ENCODE data around the gene ZNF488.
A peak's percentile ranks its signal among the peaks of the same experiment; 100 is the strongest.

The ZNF488 gene

DNA sequence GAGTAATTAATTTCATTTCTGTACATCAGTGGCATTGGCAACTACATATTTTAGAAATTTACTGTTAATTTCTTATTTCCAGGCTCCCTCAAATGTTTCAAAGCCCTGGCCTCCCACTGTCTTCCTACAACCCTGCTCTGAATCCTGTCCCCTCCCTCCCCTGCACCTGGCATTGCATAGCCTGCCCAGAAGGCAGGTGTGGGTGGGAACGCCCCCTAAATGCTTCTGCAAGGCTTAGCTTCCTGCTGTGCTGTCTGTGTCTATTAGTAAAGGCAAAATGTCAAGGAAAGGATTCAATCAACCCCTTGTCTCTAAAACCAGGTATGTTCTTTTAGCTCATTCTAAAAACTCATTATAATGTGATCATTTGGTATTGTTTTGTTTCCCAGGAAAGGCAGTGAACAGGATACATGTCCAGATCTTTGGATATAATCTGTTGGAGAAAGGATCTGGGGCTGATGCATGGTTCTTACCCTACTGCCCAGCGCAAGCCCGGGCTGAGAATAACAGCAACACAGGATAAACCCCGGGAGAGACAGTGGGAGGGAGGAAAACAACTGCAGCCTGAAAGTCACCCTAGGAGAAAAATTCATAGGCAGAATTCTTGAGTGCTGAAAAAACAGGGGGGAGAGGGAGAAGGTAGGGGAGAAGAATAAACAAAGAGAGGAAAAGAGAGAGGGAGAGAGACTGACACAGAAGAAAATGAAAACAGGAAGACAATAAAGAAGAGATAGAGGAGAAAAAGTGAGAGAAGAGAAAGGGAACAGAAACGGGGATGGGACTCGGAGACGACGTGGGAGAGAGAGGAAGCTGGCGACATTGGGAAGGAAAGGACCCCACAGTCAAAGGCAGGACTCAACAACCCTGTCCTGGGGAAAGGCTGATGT lies 589 bp downstream of the ZNF488 start:
- Histone ChIP-seq H3K4me1 (ENCODE audit: control insufficient read depth, low read length) (peaks cover 13% of the 10 kb centered on the region), H3K27ac (ENCODE audit: low read depth, low read length) (no peak overlapping the region), H3K9me2 (replicated peaks; ENCODE audit: control insufficient read depth, low read length) (no peaks in the 10 kb centered on the region), H3K4me2 (ENCODE audit: low read length) (peak overlapping the region; percentile 79), H4K20me1 (ENCODE audit: control insufficient read depth, insufficient read depth, low read depth, low read length) (no peaks in the 10 kb centered on the region; the same call in 1 of the 2 replicates), H3K4me3 (ENCODE audit: low read length) (peak overlapping the region; percentile 78), H3K27me3 (ENCODE audit: control insufficient read depth, low read length) (peaks cover 22% of the 10 kb centered on the region), H3K9me3 (ENCODE audit: control insufficient read depth, insufficient read depth, low read length) (no peaks in the 10 kb centered on the region), H3F3A (ENCODE audit: control insufficient read depth, insufficient read depth) (no peaks in the 10 kb centered on the region), H3K36me3 (ENCODE audit: control insufficient read depth, low read length) (no peaks in the 10 kb centered on the region), H3K79me2 (ENCODE audit: control insufficient read depth, low read length) (no peaks in the 10 kb centered on the region)
- TF ChIP-seq, protein P1, sequence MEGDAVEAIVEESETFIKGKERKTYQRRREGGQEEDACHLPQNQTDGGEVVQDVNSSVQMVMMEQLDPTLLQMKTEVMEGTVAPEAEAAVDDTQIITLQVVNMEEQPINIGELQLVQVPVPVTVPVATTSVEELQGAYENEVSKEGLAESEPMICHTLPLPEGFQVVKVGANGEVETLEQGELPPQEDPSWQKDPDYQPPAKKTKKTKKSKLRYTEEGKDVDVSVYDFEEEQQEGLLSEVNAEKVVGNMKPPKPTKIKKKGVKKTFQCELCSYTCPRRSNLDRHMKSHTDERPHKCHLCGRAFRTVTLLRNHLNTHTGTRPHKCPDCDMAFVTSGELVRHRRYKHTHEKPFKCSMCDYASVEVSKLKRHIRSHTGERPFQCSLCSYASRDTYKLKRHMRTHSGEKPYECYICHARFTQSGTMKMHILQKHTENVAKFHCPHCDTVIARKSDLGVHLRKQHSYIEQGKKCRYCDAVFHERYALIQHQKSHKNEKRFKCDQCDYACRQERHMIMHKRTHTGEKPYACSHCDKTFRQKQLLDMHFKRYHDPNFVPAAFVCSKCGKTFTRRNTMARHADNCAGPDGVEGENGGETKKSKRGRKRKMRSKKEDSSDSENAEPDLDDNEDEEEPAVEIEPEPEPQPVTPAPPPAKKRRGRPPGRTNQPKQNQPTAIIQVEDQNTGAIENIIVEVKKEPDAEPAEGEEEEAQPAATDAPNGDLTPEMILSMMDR (IDR thresholded peaks at IDR 0.05; ENCODE audit: low read depth, low read length, poor library complexity, severe bottlenecking), result no peak
- TF ChIP-seq EZH2phosphoT487 (IDR thresholded peaks at IDR 0.05; ENCODE audit: borderline replicate concordance, low read length), result no peak

DNA sequence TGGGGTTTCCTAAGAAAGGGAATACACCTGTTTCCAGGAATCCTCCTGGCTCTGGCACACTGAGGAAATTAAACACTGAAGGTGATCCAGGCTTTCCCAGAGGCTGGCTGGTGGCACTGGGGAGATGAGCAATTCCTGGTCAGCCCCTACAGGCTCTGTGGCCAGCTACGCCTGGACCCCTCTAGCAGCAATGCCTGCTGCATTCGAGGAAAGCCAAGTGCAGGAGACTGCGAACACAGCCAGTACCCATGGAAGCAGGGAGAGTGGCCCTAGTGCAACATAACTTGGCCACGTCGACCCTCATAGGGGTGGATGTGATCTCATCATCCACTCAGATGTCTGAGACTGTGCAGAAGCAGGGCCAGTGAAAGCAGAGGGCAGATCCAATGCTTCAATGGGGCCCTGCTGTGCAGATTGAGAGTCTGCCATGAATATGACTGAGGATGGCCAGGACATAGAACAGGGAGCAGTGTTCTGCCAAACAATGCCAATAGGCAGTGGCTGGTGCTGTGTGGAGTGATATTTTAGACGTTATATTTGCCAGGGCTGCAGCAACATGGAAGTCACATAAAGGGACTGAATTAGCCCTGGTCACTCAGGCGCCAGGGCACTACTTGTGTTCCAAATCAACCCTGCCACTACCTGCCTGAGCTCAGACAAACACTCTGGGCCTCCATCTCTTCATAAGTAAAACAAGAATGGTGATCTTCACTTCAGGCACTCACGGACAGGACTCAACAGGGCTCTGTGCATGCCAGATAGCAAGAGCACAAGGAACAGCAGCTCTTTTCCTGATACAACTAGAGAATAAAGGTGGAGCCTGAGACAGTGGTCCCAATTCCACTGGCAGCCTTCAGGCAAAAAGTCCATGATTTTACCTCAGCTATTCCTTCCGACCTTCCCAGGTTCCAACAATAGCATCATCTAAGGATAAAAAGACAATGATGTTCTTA lies 2.4 kb downstream of the ZNF488 start:
- H3K4me3 ChIP-seq (ENCODE audit: low read length), result no peak overlapping the region
- H4K20me1 ChIP-seq (ENCODE audit: control insufficient read depth, insufficient read depth, low read depth, low read length), result no peaks in the 10 kb centered on the region; the same call in 1 of the 2 replicates
- H3K9me2 ChIP-seq (replicated peaks; ENCODE audit: control insufficient read depth, low read length), result no peaks in the 10 kb centered on the region
- no peaks in the 10 kb centered on the region for H3K36me3 ChIP-seq (ENCODE audit: control insufficient read depth, low read length)
- no peaks in the 10 kb centered on the region for H3F3A ChIP-seq (ENCODE audit: control insufficient read depth, insufficient read depth)
- H3K79me2 ChIP-seq (ENCODE audit: control insufficient read depth, low read length), result no peaks in the 10 kb centered on the region
- no peaks in the 10 kb centered on the region for H3K9me3 ChIP-seq (ENCODE audit: control insufficient read depth, insufficient read depth, low read length)
- peaks cover 13% of the 10 kb centered on the region for H3K4me1 ChIP-seq (ENCODE audit: control insufficient read depth, low read length)
- peaks cover 32% of the 10 kb centered on the region for H3K27me3 ChIP-seq (ENCODE audit: control insufficient read depth, low read length)
- no peak for TF ChIP-seq EZH2phosphoT487 (IDR thresholded peaks at IDR 0.05; ENCODE audit: borderline replicate concordance, low read length)
- no peak overlapping the region for H3K4me2 ChIP-seq (ENCODE audit: low read length)
- H3K27ac ChIP-seq (ENCODE audit: low read depth, low read length), result no peak overlapping the region

DNA sequence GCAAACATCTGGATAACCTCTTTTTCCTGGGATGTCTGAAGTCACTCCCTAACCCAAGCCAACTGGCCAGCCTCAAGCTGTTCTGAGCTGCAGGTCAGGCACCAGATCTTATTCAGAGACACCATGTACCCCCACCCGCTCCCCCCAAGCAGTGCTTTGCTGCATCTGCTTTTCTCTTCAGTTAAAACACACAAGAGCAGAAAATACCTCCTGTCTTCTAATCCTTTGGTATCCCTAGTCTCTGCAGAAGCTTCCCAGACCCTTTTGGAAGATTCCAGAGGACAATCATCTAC lies 3.0 kb downstream of the ZNF488 start:
- Histone ChIP-seq H4K20me1 (ENCODE audit: control insufficient read depth, insufficient read depth, low read depth, low read length) (no peaks in the 10 kb centered on the region; the same call in 1 of the 2 replicates), H3K27me3 (ENCODE audit: control insufficient read depth, low read length) (peaks cover 32% of the 10 kb centered on the region), H3K79me2 (ENCODE audit: control insufficient read depth, low read length) (no peaks in the 10 kb centered on the region), H3K4me2 (ENCODE audit: low read length) (no peak overlapping the region), H3F3A (ENCODE audit: control insufficient read depth, insufficient read depth) (no peaks in the 10 kb centered on the region), H3K9me3 (ENCODE audit: control insufficient read depth, insufficient read depth, low read length) (no peaks in the 10 kb centered on the region), H3K9me2 (replicated peaks; ENCODE audit: control insufficient read depth, low read length) (no peaks in the 10 kb centered on the region), H3K4me3 (ENCODE audit: low read length) (no peak overlapping the region), H3K4me1 (ENCODE audit: control insufficient read depth, low read length) (peaks cover 13% of the 10 kb centered on the region), H3K36me3 (ENCODE audit: control insufficient read depth, low read length) (no peaks in the 10 kb centered on the region), H3K27ac (ENCODE audit: low read depth, low read length) (no peak overlapping the region)
- TF ChIP-seq, protein P1 (IDR thresholded peaks at IDR 0.05; ENCODE audit: low read depth, low read length, poor library complexity, severe bottlenecking), result no peak
- TF ChIP-seq EZH2phosphoT487 (IDR thresholded peaks at IDR 0.05; ENCODE audit: borderline replicate concordance, low read length), result no peak
